UCSD-AML1 (cell line): Measurements from ENCODE around the gene FRAS1.
"Not testable (repeated sequence)": the region's sequence is repeated elsewhere in the genome, so short reads cannot be mapped to it uniquely, and the experiment has no call there.

Experiments
- DNase-seq: peaks from one replicate; lab custom pipeline; 2025; ENCODE audit not compliant: unreplicated experiment; lab: John Stamatoyannopoulos, UW

The FRAS1 gene

GRCh38 chr4:78268597-78268996 lies 211.5 kb downstream of the FRAS1 start:
- DNase-seq: no peak

GRCh38 chr4:78275450-78275849 lies 218.3 kb downstream of the FRAS1 start:
- DNase-seq: not testable (repeated sequence)

GRCh38 chr4:78286281-78286680 lies 229.2 kb downstream of the FRAS1 start:
- DNase-seq: no peak

GRCh38 chr4:78288327-78288726 lies 231.2 kb downstream of the FRAS1 start:
- DNase-seq: no peak

DNA sequence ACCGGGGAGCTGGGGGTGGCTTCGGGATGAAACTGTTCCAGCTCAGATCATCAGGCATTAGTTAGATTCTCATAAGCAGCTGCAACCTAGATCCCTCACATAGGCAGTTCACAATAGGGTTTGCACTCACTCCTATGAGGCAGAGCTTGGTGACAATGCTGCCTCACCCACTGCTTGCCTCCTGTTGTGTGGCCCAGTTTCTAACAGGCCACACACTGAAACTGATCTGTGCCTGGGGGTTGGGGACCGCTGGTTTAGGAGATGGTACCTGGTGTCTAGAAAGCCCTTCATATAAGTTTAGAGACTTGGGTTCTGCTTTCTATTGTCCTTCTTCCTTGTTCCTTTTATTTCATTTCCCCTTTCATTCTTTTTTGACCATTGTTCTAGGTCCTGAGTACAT lies 234.2 kb downstream of the FRAS1 start:
- DNase-seq: no peak

DNA sequence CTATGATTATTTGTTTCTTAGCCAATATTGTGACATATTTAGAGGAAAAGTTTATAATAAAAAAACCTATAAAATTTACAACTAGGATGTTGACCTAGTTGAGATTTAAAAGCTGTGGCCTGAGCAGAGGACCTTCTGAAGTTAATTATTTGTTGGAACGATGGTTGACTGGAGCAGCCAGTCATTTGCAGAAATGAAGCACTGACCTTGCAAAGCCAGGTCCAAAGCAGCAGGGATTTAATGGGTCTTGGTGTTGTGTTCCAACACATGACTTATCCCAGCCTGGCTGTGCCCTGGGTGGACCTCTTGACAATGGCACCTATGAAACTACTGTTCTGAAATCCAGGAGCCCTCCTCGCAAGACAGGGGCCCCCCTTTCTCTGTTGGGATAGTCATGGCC lies 235.2 kb downstream of the FRAS1 start:
- DNase-seq: no peak

DNA sequence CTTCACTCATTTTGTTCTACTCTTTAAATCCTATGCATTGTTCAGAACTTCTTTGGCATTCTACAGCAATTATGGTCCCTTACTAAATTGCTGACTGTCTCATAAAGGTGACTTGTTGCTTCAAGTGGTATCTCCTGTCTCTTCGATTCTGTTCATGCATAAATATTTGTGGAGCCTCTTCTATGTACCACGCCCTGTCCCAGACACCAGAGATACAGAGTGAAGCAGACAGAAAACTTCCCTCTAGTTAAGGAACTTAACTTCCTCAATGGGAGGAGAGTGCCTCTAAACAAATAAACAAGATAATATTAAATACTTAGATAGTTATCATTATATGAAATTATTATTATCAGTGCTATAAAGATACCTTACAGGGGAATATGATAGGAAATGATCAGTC lies 235.7 kb downstream of the FRAS1 start:
- DNase-seq: no peak

DNA sequence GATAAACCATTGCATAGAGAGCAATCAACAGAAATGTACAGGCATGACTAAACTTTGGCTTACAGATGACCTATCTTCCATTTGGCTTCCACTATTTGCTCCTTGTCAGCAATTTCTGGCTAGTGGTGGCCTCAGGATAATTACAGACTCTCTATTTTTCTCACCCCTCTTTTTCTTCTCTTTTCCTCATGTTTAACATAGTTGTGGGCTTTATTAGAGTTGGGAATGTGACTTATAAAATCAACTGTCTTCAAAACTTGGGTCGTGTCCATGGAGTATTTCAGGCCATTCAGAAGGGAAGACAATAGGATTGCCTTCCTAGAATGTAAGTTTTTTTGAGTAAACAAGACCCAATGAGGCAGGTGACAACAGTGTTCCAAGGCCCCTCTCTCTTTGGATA lies 236.2 kb downstream of the FRAS1 start:
- no peak for DNase-seq

DNA sequence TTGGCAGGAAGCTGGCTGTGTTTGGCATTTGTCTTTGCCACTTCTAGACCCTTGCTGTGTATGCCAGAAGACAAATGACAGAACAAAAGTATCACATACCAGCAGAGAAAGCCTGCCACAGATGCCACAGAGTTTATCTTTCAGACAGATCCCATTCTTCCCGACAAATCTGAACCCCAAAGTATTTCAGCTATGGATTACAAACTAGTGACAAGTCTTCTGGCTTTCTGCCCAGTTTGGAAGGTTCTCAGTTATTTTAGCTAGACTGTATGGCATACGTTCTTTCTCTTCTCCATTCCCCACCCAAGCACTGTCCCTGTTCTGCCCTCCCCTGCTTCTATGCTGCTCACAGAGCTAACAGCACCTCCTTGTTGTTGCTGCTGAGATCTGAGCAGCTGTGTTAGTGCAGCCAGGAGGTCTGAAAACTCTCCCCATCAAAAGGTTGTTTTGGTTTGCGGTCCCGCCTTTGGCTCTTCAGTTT lies 236.7 kb downstream of the FRAS1 start:
- no peak for DNase-seq

DNA sequence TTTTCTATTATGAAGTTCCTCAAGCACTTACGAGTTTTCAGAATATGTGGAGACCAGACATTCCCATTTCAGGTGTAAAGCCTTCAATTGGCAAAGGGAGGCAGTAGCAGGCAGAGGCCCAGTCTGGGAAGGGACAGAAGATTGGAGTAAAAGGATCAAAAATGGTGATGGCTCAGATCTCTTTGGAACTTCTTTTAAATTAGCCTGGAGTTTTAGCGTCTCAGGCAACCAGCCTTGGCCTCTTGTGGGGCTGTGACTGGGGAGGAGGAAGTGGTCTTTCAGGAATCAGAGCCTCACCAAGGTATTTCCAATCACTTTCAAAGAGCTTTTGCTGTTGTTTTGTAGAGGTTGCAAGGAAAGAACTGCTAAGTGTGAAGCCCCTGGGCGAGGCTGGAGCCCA lies 239.1 kb downstream of the FRAS1 start:
- DNase-seq: no peak

GRCh38 chr4:78297116-78297800 lies 240.1 kb downstream of the FRAS1 start:
- DNase-seq: no peak

GRCh38 chr4:78298618-78299017 lies 241.5 kb downstream of the FRAS1 start:
- DNase-seq: no peak

- no peak for DNase-seq
These were observed 242.4 kb downstream of the FRAS1 start for GRCh38 chr4:78299565-78299972.

DNA sequence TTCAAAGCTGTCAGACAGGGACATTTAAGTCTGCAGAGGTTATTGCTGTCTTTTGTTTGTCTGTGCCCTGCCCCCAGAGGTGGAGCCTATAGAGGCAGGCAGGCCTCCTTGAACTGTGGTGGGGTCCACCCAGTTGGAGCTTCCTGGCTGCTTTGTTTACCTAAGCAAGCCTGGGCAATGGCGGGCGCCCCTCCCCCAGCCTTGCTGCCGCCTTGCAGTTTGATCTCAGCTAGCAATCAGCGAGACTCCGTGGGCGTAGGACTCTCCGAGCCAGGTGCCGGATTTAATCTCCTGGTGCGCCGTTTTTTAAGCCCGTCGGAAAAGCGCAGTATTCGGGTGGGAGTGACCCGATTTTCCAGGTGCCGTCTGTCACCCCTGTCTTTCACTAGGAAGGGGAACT lies 250.1 kb downstream of the FRAS1 start:
- DNase-seq: not testable (repeated sequence)

DNA sequence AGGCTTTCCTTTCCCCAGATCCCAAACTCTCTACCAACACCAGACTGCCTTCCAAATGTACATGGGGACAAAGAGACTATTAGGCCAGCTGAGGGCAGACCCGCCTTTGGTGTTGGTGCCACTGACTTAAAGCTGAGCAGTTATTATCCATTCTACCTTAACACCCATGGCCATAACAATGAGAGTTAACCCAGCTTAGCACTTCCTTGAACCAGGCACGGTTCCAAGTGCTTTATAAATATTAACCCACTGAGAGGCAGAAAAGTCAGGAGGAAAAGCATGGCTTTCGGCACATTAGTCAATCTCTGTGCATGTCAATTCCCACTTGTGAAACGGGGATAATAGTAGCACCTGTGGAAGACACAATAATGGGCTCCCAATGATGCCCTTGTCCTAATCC lies 251.4 kb downstream of the FRAS1 start:
- no peak for DNase-seq

DNA sequence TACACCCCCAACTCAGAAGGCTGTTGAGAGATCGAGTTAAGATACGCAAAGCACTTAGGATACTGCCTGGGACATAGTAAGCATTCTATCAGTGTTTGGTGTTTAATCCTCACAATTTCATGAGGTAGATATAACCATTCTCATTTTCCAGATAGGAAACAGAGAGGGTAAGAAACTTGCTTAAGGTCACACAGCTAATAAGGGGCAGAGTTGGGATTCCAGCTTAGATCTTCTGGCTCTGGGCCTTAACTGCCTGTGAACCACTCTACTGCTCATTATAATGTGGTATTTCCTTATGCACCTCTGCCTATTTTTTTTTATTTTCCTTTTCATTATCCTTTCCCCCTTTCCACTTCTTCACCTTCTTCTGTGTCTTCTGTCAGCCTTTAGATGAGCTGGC lies 252.2 kb downstream of the FRAS1 start:
- no peak for DNase-seq

DNA sequence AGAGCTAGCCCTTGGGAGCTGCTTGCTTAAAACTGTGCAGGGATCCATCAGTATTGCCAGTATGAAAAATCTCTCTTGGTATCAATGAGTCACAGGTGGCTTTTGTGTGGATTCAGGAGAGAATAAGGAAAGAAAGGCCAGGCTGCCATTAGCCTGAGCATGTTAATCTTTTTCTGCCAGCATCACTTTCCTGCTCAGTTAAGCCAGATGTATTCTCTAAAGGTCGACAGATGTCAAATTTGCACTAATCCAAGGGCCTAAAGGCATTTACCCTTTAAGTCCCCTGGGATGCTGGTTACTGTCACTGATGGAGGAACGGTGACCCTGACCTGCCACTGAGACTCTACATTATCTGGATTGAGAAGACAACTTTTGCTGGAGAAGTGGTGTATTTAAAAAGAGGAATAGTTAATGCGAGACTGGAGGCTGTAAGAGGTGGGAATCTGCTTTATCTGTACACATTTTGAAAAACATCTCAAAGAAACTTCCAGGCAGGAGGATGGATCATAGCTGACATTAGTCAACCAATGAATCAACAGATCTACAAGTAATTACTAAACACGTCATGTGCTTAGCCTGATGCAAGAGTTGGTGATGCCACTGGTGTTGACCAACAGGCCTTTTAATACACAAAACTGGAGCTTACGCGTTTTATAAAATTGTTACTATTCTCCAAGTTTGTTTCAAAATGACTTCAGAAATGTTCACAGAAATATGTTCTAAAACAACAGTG lies 253.1 kb downstream of the FRAS1 start:
- no peak for DNase-seq

DNA sequence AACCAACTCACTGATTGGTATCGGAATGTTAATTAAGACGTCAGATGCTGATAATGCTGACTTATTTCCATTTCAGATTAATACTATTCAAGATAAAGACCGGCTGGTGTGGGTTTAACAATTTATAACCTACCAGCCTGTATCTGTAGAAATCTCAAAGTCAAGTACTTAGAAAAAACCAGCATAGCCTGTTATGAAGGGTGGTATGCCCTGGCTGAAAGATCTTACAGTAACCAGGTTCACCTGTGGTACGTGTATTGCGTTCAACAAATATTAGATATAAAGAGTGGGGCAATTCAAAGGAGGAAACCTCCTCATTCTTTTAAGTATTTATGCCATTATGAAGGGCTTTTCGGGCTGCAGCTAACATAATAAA lies 253.6 kb downstream of the FRAS1 start:
- no peak for DNase-seq

DNA sequence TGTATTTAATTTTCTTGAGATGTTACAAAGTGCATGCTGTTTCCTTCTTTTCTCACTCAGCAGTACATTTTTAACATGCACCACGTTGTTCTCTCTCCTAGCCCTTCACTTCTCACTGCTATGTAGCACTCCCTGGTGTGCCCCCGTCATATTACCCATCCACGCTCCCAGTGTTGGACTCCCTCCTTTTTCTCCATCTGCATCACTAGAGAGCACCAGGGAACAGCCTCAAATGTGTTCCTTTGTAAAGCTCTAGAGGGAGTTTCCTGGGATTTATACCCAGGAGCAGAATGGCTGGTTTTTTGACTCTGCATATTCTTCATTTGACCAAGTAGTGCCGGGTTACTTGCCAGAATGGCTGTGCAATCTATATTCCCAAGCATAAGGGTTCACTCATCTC lies 254.2 kb downstream of the FRAS1 start:
- no peak for DNase-seq

- DNase-seq: no peak
These were observed 256.0 kb downstream of the FRAS1 start for GRCh38 chr4:78312989-78313753.

DNA sequence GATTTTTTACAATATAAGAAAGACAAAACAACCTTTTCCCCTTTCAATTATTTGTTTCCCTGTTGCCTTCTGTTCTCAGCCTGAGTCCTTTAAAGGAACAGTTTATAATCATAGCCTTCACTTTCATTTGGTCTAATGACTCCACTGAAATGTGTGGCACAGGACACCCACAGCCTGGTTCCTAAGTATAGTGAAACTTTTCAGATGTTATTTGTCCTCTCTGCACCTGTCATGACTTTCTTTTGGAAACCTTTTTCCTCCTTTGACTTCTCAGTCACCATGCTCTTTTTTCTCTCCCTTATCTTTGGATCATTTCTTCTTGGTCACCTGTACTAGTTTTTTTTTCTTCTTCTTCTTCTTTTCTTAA lies 256.6 kb downstream of the FRAS1 start:
- no peak for DNase-seq

GRCh38 chr4:78318126-78318525 lies 261.0 kb downstream of the FRAS1 start:
- no peak for DNase-seq
